Measurements from ENCODE around the gene OR51B6. TPM values are rescaled to one million over a fixed set of nuclear protein-coding genes. Genes with fewer than 3 reads are reported as not detected.

OR51B6 gene
- polyA plus RNA-seq, 2 of the 4 experiments (the other 2 are of a cell fraction) = not detected

- H3K27ac ChIP-seq = no peak overlapping the region
- no peaks in the 10 kb centered on the region for H3K4me1 ChIP-seq
- FAIRE-seq = no peak
- no peak for ATAC-seq
- CTCF ChIA-PET = no interaction called here
- TF ChIP-seq FOXS1 (CRISPR knock-in tag; IDR thresholded peaks at IDR 0.05) (no peak), CBX8 (IDR thresholded peaks at IDR 0.05) (no peak), ZSCAN20 (CRISPR knock-in tag; IDR thresholded peaks at IDR 0.05) (no peak), KDM5A (IDR thresholded peaks at IDR 0.05) (no peak), RNF2 (IDR thresholded peaks at IDR 0.05; ENCODE audit: borderline replicate concordance, low read depth) (no peak), BCL3 (IDR thresholded peaks at IDR 0.05) (no peak), CBX2 (IDR thresholded peaks at IDR 0.05; ENCODE audit: borderline replicate concordance, low read depth) (no peak), NR3C1 (IDR thresholded peaks at IDR 0.05) (no peak), E2F6 (IDR thresholded peaks at IDR 0.05; ENCODE audit: borderline replicate concordance, low read depth) (no peak)
- POLR2A ChIA-PET = no interaction called here
- no peaks in the 10 kb centered on the region for H3K9me3 ChIP-seq
- no peak for DNase-seq (ENCODE audit: low read depth in 1 of 2, low spot score in 1 of 2)
- no peak overlapping the region for H3K4me2 ChIP-seq
- H3K4me3 ChIP-seq = no peak overlapping the region
These were observed 42.8 kb downstream of the OR51B6 start for GRCh38 chr11:5394091-5394490.

GRCh38 chr11:5398936-5399335 is 47.6 kb downstream of the OR51B6 start:
- Histone ChIP-seq H3K4me3 (no peak overlapping the region), H3K4me1 (no peaks in the 10 kb centered on the region), H3K9me3 (no peaks in the 10 kb centered on the region), H3K27ac (no peak overlapping the region), H3K4me2 (no peak overlapping the region)
- FAIRE-seq = no peak
- TF ChIP-seq BCL3 (IDR thresholded peaks at IDR 0.05) (no peak), CBX2 (IDR thresholded peaks at IDR 0.05; ENCODE audit: borderline replicate concordance, low read depth) (no peak), POLR2AphosphoS2 (conservative IDR thresholded peaks at IDR 0.05; ENCODE audit: low read length) (no peak), KDM5A (IDR thresholded peaks at IDR 0.05) (no peak), POLR2A (IDR thresholded peaks at IDR 0.05; ENCODE audit: low read length) (no peak), HOXA7 (CRISPR knock-in tag; IDR thresholded peaks at IDR 0.05) (no peak), SREBF2 (IDR thresholded peaks at IDR 0.05) (no peak), TP53 (CRISPR knock-in tag; IDR thresholded peaks at IDR 0.05) (no peak), CHD2 (IDR thresholded peaks at IDR 0.05; ENCODE audit: low read length, partially characterized antibody) (no peak), SMC3 (IDR thresholded peaks at IDR 0.05) (no peak), MAFK (IDR thresholded peaks at IDR 0.05; ENCODE audit: partially characterized antibody) (no peak), MAX (IDR thresholded peaks at IDR 0.05) (no peak), HOXB13 (CRISPR knock-in tag; IDR thresholded peaks at IDR 0.05; ENCODE audit: low read depth) (no peak), ATOH8 (CRISPR knock-in tag; IDR thresholded peaks at IDR 0.05; ENCODE audit: low read depth) (no peak), CEBPB (IDR thresholded peaks at IDR 0.05) (no peak), ELK1 (IDR thresholded peaks at IDR 0.05; ENCODE audit: low read depth, low read length) (no peak)
- no peak for DNase-seq (ENCODE audit: low read depth in 1 of 2, low spot score in 1 of 2)
- no peak for ATAC-seq
- ChIA-PET POLR2A (no interaction called here), CTCF (no interaction called here)

Small RNA genes within 50 kb of the gene (small RNA-seq; reads per million reads assigned to genes)
- gene AC104389.3 = 0 reads per million in 6 experiments

Other genes with a start within 250 kb of the OR51B6 start
- gene OR52A5, start 213.2 kb upstream of the OR51B6 start, polyA plus RNA-seq (2011; rRNA removed) = not detected in 2 replicates
- not detected in 3 replicates for gene OR52A5, start 213.2 kb upstream of the OR51B6 start, polyA plus RNA-seq (2017; fragmentation: RNase III; extraction: RNeasy Plus Mini Kit Qiagen cat#74134 plus additional on column Dnase treatment)
- not detected in 2 replicates for gene OR52A1, start 196.8 kb upstream of the OR51B6 start, polyA plus RNA-seq (2011; rRNA removed)
- gene OR52A1, start 196.8 kb upstream of the OR51B6 start, polyA plus RNA-seq (2017; fragmentation: RNase III; extraction: RNeasy Plus Mini Kit Qiagen cat#74134 plus additional on column Dnase treatment) = not detected in 3 replicates
- not detected in 2 replicates for gene OR51V1, start 150.8 kb upstream of the OR51B6 start, polyA plus RNA-seq (2011; rRNA removed)
- gene OR51V1, start 150.8 kb upstream of the OR51B6 start, polyA plus RNA-seq (2017; fragmentation: RNase III; extraction: RNeasy Plus Mini Kit Qiagen cat#74134 plus additional on column Dnase treatment) = not detected in 3 replicates
- 0.30 TPM in 1 of 2 replicates, not detected in the other for gene HBB, start 124.4 kb upstream of the OR51B6 start, polyA plus RNA-seq (2011; rRNA removed)
- not detected in 3 replicates for gene HBB, start 124.4 kb upstream of the OR51B6 start, polyA plus RNA-seq (2017; fragmentation: RNase III; extraction: RNeasy Plus Mini Kit Qiagen cat#74134 plus additional on column Dnase treatment)
- gene HBD, start 117.0 kb upstream of the OR51B6 start, polyA plus RNA-seq (2011; rRNA removed) = not detected in 2 replicates
- not detected in 3 replicates for gene HBD, start 117.0 kb upstream of the OR51B6 start, polyA plus RNA-seq (2017; fragmentation: RNase III; extraction: RNeasy Plus Mini Kit Qiagen cat#74134 plus additional on column Dnase treatment)
- not detected in 2 replicates for gene HBG1, start 101.7 kb upstream of the OR51B6 start, polyA plus RNA-seq (2011; rRNA removed)
- gene HBG1, start 101.7 kb upstream of the OR51B6 start, polyA plus RNA-seq (2017; fragmentation: RNase III; extraction: RNeasy Plus Mini Kit Qiagen cat#74134 plus additional on column Dnase treatment) = not detected in 3 replicates
- not detected in 2 replicates for gene HBG2, start 96.7 kb upstream of the OR51B6 start, polyA plus RNA-seq (2011; rRNA removed)
- not detected in 3 replicates for gene HBG2, start 96.7 kb upstream of the OR51B6 start, polyA plus RNA-seq (2017; fragmentation: RNase III; extraction: RNeasy Plus Mini Kit Qiagen cat#74134 plus additional on column Dnase treatment)
- gene HBE1, start 81.6 kb upstream of the OR51B6 start, polyA plus RNA-seq (2011; rRNA removed) = 0.24 and 0.32 TPM in 2 replicates
- 0.10 TPM in 1 of 3 replicates, not detected in the others for gene HBE1, start 81.6 kb upstream of the OR51B6 start, polyA plus RNA-seq (2017; fragmentation: RNase III; extraction: RNeasy Plus Mini Kit Qiagen cat#74134 plus additional on column Dnase treatment)
- 0.11 TPM in 1 of 2 replicates, not detected in the other for gene OR51B4, start 49.6 kb upstream of the OR51B6 start, polyA plus RNA-seq (2011; rRNA removed)
- not detected in 3 replicates for gene OR51B4, start 49.6 kb upstream of the OR51B6 start, polyA plus RNA-seq (2017; fragmentation: RNase III; extraction: RNeasy Plus Mini Kit Qiagen cat#74134 plus additional on column Dnase treatment)
- gene OR51B2, start 27.2 kb upstream of the OR51B6 start, polyA plus RNA-seq (2011; rRNA removed) = not detected in 2 replicates
- not detected in 3 replicates for gene OR51B2, start 27.2 kb upstream of the OR51B6 start, polyA plus RNA-seq (2017; fragmentation: RNase III; extraction: RNeasy Plus Mini Kit Qiagen cat#74134 plus additional on column Dnase treatment)
- 0.09 and 0.19 TPM in 2 replicates for gene OR51B5, start 8.0 kb upstream of the OR51B6 start, polyA plus RNA-seq (2011; rRNA removed)
- gene OR51B5, start 8.0 kb upstream of the OR51B6 start, polyA plus RNA-seq (2017; fragmentation: RNase III; extraction: RNeasy Plus Mini Kit Qiagen cat#74134 plus additional on column Dnase treatment) = 0.06 to 0.10 TPM in 2 of 3 replicates, not detected in the other
- not detected in 2 replicates for gene OR51M1, start 32.3 kb downstream of the OR51B6 start, polyA plus RNA-seq (2011; rRNA removed)
- gene OR51M1, start 32.3 kb downstream of the OR51B6 start, polyA plus RNA-seq (2017; fragmentation: RNase III; extraction: RNeasy Plus Mini Kit Qiagen cat#74134 plus additional on column Dnase treatment) = not detected in 3 replicates
- gene OR51Q1, start 70.6 kb downstream of the OR51B6 start, polyA plus RNA-seq (2011; rRNA removed) = not detected in 2 replicates
- not detected in 3 replicates for gene OR51Q1, start 70.6 kb downstream of the OR51B6 start, polyA plus RNA-seq (2017; fragmentation: RNase III; extraction: RNeasy Plus Mini Kit Qiagen cat#74134 plus additional on column Dnase treatment)
- not detected in 2 replicates for gene OR51I1, start 90.0 kb downstream of the OR51B6 start, polyA plus RNA-seq (2011; rRNA removed)
- gene OR51I1, start 90.0 kb downstream of the OR51B6 start, polyA plus RNA-seq (2017; fragmentation: RNase III; extraction: RNeasy Plus Mini Kit Qiagen cat#74134 plus additional on column Dnase treatment) = not detected in 3 replicates
- not detected in 2 replicates for gene OR51I2, start 97.8 kb downstream of the OR51B6 start, polyA plus RNA-seq (2011; rRNA removed)
- not detected in 3 replicates for gene OR51I2, start 97.8 kb downstream of the OR51B6 start, polyA plus RNA-seq (2017; fragmentation: RNase III; extraction: RNeasy Plus Mini Kit Qiagen cat#74134 plus additional on column Dnase treatment)
- gene OR52D1, start 137.2 kb downstream of the OR51B6 start, polyA plus RNA-seq (2011; rRNA removed) = not detected in 2 replicates
- gene OR52D1, start 137.2 kb downstream of the OR51B6 start, polyA plus RNA-seq (2017; fragmentation: RNase III; extraction: RNeasy Plus Mini Kit Qiagen cat#74134 plus additional on column Dnase treatment) = not detected in 3 replicates
- not detected in 2 replicates for gene UBQLN3, start 158.4 kb downstream of the OR51B6 start, polyA plus RNA-seq (2011; rRNA removed)
- not detected in 3 replicates for gene UBQLN3, start 158.4 kb downstream of the OR51B6 start, polyA plus RNA-seq (2017; fragmentation: RNase III; extraction: RNeasy Plus Mini Kit Qiagen cat#74134 plus additional on column Dnase treatment)
- 0.41 and 0.71 TPM in 2 replicates for gene UBQLNL, start 165.2 kb downstream of the OR51B6 start, polyA plus RNA-seq (2011; rRNA removed)
- gene UBQLNL, start 165.2 kb downstream of the OR51B6 start, polyA plus RNA-seq (2017; fragmentation: RNase III; extraction: RNeasy Plus Mini Kit Qiagen cat#74134 plus additional on column Dnase treatment) = 0.06 to 0.13 TPM (median 0.12 TPM) in 3 replicates
- not detected in 2 replicates for gene OR52H1, start 197.0 kb downstream of the OR51B6 start, polyA plus RNA-seq (2011; rRNA removed)
- gene OR52H1, start 197.0 kb downstream of the OR51B6 start, polyA plus RNA-seq (2017; fragmentation: RNase III; extraction: RNeasy Plus Mini Kit Qiagen cat#74134 plus additional on column Dnase treatment) = not detected in 3 replicates
- gene OR52B6, start 229.4 kb downstream of the OR51B6 start, polyA plus RNA-seq (2011; rRNA removed) = not detected in 2 replicates
- not detected in 3 replicates for gene OR52B6, start 229.4 kb downstream of the OR51B6 start, polyA plus RNA-seq (2017; fragmentation: RNase III; extraction: RNeasy Plus Mini Kit Qiagen cat#74134 plus additional on column Dnase treatment)
- 44.1 and 52.8 TPM in 2 replicates for gene TRIM6, start 245.1 kb downstream of the OR51B6 start, polyA plus RNA-seq (2011; rRNA removed)
- gene TRIM6, start 245.1 kb downstream of the OR51B6 start, polyA plus RNA-seq (2017; fragmentation: RNase III; extraction: RNeasy Plus Mini Kit Qiagen cat#74134 plus additional on column Dnase treatment) = 22.6 to 27.5 TPM (median 22.9 TPM) in 3 replicates

Data from A549 (cell line).